ENCODE measurements around the gene CCDC187. TPM values are rescaled to one million over a fixed set of nuclear protein-coding genes. Genes with fewer than 3 reads are reported as not detected.

The CCDC187 gene
- total and polyA plus RNA-seq, 2 of the 8 experiments (the other 6 are each of a cell fraction or from before 2014, with no cell fraction given) = 0.02 TPM; not detected in 1

- no peak overlapping the region for H3K23ac ChIP-seq (ENCODE audit: insufficient read length)
- H3K9me3 ChIP-seq (ENCODE audit: insufficient read depth in 2 of 2, low read depth in 1 of 2, low read length in 1 of 2) = no peaks in the 10 kb centered on the region
- CTCF ChIA-PET (ENCODE audit: partially characterized antibody) = interaction anchor here (0.8 to 1.6 kb wide), 8 partner anchors 9 to 58 kb away, joined by 3 to 8 read pairs (median 4); no protein-coding TSS in a partner anchor
- peaks cover 6 to 79% of the 10 kb centered on the region in 2 experiments; a peak in 3 of 4 replicates for H3K79me2 ChIP-seq (ENCODE audit: control insufficient read depth in 1 of 2, insufficient read depth in 2 of 2, low read length in 2 of 2)
- H3K79me1 ChIP-seq (ENCODE audit: low read depth, low read length) = peaks cover 26% of the 10 kb centered on the region
- no peak overlapping the region for H2AFZ ChIP-seq (ENCODE audit: low read length)
- FAIRE-seq = no peak
- no peak overlapping the region for H2BK20ac ChIP-seq (ENCODE audit: low read length)
- H3K4me2 ChIP-seq (ENCODE audit: insufficient read depth in 1 of 2, low read depth in 2 of 2, low read length in 2 of 2) = no peak overlapping the region
- H3K18ac ChIP-seq (ENCODE audit: extremely low read depth, low read length) = no peak overlapping the region
- POLR2A ChIA-PET (ENCODE audit: partially characterized antibody) = interaction anchor here (0.8 kb wide), 1 partner anchor 33 kb away, joined by 3 read pairs; no protein-coding TSS in a partner anchor
- no peak overlapping the region for H2AK5ac ChIP-seq (ENCODE audit: low read depth, low read length)
- no peak overlapping the region for H3K4me3 ChIP-seq (ENCODE audit: extremely low read depth in 1 of 4, insufficient read depth in 2 of 4, low read depth in 3 of 4, low read length in 4 of 4)
- H2BK15ac ChIP-seq (ENCODE audit: low read length) = no peak overlapping the region
- peak overlapping the region; percentile 52; the same call in 1 of the 2 replicates for H2BK5ac ChIP-seq (ENCODE audit: low read depth, low read length)
- H3K23me2 ChIP-seq (ENCODE audit: low read depth, low read length) = no peaks in the 10 kb centered on the region
- no peak overlapping the region for H2BK12ac ChIP-seq (ENCODE audit: low read depth, low read length)
- H3K4me1 ChIP-seq (replicated peaks in 1 of 4; ENCODE audit: control insufficient read depth in 3 of 4, insufficient read depth in 4 of 4, low read length in 3 of 4) = no peaks in the 10 kb centered on the region; a peak in 1 of 7 replicates
- no peak overlapping the region for H3K56ac ChIP-seq (replicated peaks; ENCODE audit: insufficient read length, low read depth, low read length)
- no peak overlapping the region for H4K91ac ChIP-seq (replicated peaks; ENCODE audit: insufficient read length, low read length)
- peaks cover 0 to 14% (median 1%) of the 10 kb centered on the region in 4 experiments; a peak in 2 of 8 replicates for H3K36me3 ChIP-seq (ENCODE audit: control insufficient read depth in 2 of 4, insufficient read depth in 4 of 4, low read length in 3 of 4)
- TF ChIP-seq SUZ12 (IDR thresholded peaks at IDR 0.05; ENCODE audit: low read length) (no peak), GTF2F1 (IDR thresholded peaks at IDR 0.05; ENCODE audit: borderline replicate concordance, low read depth, low read length) (no peak), CHD1 (IDR thresholded peaks at IDR 0.05; ENCODE audit: low read depth, low read length) (no peak), KDM5A (IDR thresholded peaks at IDR 0.05; ENCODE audit: low read length) (no peak), NANOG (IDR thresholded peaks at IDR 0.05; ENCODE audit: insufficient read depth, low read depth, low read length, poor library complexity, severe bottlenecking) (no peak), POU5F1 (IDR thresholded peaks at IDR 0.05; ENCODE audit: low read depth, low read length) (no peak), E2F6 (IDR thresholded peaks at IDR 0.05) (0 out of 2 replicates have a peak, but pooled peaks have one; percentile 21), BACH1 (IDR thresholded peaks at IDR 0.05; ENCODE audit: low read length) (no peak), MAX (IDR thresholded peaks at IDR 0.05) (peak; percentile 35; the same call in 1 of the 2 replicates)
- no peak overlapping the region for H3K27ac ChIP-seq (ENCODE audit: low read depth, low read length)
- H4K8ac ChIP-seq (ENCODE audit: extremely low read depth, insufficient read depth, low read length) = no peak overlapping the region
- DNase-seq (ENCODE audit: low read depth in 1 of 2, low spot score in 2 of 2) = no peak
- no peaks in the 10 kb centered on the region for H3K27me3 ChIP-seq (replicated peaks in 1 of 4; ENCODE audit: control insufficient read depth in 3 of 4, extremely low read depth in 1 of 4, insufficient read depth in 3 of 4, low read length in 3 of 4)
- H3K14ac ChIP-seq (ENCODE audit: insufficient read length) = no peak overlapping the region
- H4K20me1 ChIP-seq (replicated peaks in 1 of 2; ENCODE audit: control insufficient read depth in 1 of 2, insufficient read depth in 2 of 2, low read length in 2 of 2) = peaks cover 16% of the 10 kb centered on the region in 2 experiments
- WGBS, 2 experiments (ENCODE audit: extremely low coverage in 1 of 2, insufficient coverage in 1 of 2, insufficient read length in 1 of 2, insufficient replicate concordance in 2 of 2, low coverage in 1 of 2, low lambda C conversion rate in 2 of 2, missing lambda C conversion rate in 1 of 2) = 85% methylated on average over 14 of the region's 14 CpGs; no CpG with 5 or more reads in 1 of the 2 experiments
- no peak overlapping the region for H3K4ac ChIP-seq (replicated peaks; ENCODE audit: insufficient read length, low read depth, low read length)
- no peak overlapping the region for H4K5ac ChIP-seq (ENCODE audit: insufficient read length, low read depth, low read length)
- no peak overlapping the region for H3K9ac ChIP-seq (replicated peaks in 1 of 4; ENCODE audit: extremely low read depth in 1 of 4, low read depth in 3 of 4, low read length in 3 of 4)
- no peak overlapping the region for H2BK120ac ChIP-seq (replicated peaks; ENCODE audit: low read depth, low read length)
These were observed 70.0 kb downstream of the CCDC187 start for GRCh38 chr9:136233868-136234267.
